ENCODE measurements around the gene ANKRD28.
A peak's percentile ranks its signal among the peaks of the same experiment; 100 is the strongest.
"Not testable (repeated sequence)": the region's sequence is repeated elsewhere in the genome, so short reads cannot be mapped to it uniquely, and the experiment has no call there.

Gene ANKRD28

DNA sequence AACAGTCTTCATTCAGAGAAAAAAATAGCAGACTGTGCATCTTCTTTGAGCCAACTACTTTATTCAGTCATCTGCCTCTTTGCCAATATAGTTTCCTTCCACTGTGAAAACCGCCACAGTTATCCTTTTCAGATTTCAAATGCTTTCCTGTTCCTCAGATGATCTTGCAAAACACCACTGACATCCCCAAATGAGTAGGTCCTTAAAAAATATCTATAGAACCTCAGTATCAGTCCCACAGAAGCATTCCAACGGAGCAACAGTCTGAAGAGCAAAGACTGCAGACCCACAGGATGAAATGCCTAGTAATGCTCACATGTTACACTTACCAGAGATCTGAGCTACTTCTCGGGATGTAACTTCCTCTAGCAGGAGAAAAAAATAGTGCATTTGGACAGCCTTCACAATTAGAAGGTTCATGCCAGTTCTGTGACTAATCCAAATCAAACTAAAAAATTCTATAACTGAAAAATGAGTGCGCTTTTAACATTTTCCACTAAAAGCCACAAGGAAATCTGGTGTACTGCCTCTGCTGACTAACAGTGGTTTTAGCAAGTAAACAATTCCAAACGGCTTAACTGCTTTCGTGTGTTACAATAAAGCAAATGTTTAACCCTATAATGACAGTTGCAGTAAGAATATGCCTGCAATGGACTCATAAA lies at the start of gene ANKRD28:
Gene ANKRD28 (minus strand): TSS at position 338 of the 662 bp plus-strand sequence. CDS start 1,458 bp downstream, outside the sequence.
- DNase-seq (ENCODE audit: low spot score): peak; percentile 71

DNA sequence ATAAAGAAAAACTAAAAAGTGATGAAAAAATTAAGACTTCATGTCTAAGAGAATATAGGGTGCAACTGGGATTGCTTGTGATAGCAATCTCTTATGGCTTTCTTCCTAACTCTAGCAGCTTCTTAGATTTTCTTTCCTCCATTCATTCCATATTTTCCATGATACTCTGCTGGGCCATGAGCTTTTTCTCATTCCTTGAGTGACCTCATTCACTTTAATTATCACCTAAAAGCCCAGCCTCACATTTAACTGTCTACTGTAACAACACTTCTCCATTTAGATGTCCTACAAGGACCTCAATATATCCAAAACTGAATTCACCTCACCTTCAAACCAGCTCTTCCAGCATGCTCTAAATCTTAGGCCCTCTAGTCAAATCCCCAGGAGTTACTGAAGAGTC lies 49.5 kb upstream of the ANKRD28 start:
- no peak for DNase-seq (ENCODE audit: low spot score)

DNA sequence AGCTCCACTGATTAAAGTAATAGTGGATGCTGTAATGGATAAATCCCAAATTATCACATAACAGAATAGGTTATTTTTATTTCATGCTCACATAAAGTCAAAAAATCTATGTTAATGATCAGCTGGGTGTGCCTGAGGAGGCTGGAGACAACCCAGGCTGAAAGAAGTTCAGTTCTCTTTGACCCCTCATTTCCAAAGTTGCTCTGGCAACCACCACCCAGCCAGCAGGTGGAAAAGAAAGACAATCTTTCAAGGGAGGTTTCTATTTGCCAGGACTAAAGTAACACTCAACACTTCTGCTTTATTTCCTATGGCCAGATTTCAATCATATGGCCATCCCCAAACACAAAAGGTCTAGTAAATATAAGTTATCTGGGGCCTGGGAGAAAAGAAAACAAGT lies 48.8 kb upstream of the ANKRD28 start:
- DNase-seq (ENCODE audit: low spot score): no peak

DNA sequence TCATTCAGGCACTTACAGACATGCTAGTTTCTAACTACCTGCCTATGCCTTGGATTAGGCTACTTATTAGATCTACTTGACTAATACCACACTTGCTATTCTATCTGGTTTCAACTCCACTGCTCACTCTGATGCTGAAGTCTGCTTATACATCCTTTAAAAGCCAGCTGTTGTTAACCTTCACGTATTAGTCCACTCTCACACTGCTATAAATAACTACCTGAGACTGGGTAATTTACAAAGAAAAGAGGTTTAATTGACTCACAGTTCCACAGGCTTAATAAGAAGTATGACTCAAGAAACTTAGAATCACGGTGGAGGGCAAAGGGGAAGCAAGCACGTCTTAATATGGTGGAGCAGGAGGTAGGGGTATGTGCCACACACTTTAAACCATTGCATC lies 47.7 kb upstream of the ANKRD28 start:
- no peak for DNase-seq (ENCODE audit: low spot score)

DNA sequence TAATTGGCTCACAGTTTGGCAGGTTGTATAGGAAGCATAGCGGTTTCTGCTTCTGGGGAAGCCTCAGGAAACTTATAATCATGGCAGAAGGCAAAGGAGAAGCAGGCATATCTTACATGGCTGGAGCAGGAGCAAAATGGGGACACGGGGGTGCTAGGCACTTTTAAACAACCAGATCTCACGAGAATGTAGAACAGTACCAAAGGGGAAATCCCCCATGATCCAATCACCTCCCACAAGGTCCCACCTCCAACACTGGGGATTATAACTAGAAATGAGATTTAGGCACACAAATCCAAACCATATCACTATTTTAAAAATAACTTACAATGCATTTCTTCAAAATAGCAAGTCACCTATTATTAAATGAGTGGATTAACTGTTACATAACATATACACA lies 47.1 kb upstream of the ANKRD28 start:
- no peak for DNase-seq (ENCODE audit: low spot score)

DNA sequence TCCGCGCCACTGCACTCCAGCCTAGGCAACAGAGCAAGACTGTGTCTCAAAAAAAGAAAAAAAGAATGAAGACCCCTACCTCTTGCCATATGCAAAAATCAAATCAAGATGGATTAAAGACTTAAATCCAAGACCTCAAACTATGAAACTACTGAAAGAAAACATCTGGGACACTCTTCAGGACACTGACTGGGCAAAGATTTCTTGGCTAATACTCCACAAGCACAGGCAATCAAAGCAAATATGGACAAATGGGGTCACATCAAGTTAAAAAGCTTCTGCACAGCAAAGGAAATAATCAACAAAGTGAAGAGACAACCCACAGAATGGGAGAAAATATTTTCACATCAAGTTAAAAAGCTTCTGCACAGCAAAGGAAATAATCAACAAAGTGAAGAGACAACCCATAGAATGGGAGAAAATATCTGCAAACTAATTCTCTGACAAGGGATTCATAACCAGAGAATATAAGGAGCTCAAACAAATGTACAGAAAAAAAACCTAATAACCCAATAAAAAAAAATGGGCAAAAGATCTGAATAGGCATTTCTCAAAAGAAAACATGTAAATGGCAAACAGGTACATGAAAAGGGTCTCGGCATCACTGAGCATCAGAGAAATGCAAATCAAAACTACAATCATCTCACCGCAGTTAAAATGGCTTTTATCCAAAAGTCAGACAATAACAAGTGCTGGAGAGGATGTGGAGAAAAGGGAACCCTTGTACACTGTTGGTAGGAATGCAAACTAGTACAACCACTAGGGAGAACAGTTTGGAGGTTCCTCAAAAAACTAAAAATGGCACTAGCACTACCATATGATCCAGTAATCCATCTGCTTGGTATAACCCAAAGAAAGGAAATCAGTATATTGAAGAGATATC lies 43.6 kb upstream of the ANKRD28 start:
- DNase-seq (ENCODE audit: low spot score): not testable (repeated sequence)

DNA sequence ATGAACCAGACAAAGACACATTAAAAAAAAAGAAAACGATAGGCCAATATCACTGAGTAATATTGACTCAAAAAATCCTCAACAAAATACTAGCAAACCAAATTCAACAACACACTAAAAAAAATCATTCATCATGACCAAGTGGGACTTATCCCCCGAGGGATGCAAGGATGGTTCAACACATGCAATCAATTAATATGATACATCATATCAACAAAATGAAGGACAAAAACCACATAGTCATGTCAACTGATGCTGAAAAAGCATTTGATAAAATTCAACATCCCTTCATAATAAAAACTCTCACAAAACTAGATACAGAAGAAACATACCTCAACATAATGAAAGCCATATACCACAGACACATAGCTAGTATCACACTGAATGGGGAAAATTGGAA lies 41.8 kb upstream of the ANKRD28 start:
- no peak for DNase-seq (ENCODE audit: low spot score)

DNA sequence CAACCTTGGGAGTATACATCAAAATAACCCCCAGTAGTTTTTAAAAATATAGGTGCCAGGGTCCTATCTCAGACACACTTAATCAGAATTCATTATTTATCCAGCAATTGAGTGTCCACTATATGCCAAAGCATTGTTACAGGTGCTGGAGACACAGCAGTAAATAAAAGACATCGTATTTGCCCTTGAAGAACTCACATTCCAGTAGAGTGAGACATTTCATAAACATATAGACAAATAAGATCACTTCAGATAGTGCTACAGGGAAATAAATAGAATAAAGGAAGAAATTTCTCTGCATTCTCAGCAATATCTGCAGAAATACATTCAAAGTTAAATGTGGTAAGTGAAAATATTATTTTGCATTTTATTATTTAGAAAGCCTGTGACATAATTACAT lies 34.1 kb upstream of the ANKRD28 start:
- no peak for DNase-seq (ENCODE audit: low spot score)

DNA sequence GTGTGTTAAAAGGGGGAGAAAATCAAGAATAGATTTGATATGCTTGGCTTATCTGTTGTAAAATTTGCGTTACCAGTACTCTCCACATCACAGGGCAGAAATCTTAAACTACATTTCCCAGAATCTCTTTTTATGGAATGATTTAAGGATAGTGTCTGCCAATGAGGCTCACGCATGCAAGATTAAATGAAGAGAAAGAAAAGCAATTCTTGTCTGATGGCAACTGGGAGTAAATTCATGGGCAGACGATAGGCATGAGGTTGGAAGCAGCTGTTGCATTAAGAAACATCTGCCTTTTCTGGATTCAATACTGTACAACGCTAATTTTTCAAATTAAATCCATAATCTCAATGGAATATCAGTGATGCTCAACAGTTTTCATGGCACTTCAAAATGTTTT lies 27.2 kb upstream of the ANKRD28 start:
- DNase-seq (ENCODE audit: low spot score): no peak

DNA sequence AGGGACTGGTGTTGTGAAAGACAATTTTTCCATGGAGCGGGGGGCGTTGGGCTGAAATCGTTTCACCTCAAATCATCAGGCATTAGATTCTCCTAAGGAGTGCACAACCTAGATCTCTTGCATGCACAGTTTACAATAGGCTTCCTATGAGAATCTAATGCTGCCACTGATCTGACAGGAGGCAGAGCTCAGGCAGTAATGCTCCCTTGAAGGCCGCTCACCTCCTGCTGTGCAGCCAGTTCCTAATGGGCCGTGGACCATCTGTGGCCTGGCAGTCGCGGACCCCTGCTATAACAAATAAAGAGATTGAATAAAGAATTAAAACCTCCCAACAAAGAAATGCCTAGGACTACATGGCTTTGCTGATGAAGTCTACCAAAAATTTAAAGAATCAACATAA lies 25.3 kb upstream of the ANKRD28 start:
- no peak for DNase-seq (ENCODE audit: low spot score)

DNA sequence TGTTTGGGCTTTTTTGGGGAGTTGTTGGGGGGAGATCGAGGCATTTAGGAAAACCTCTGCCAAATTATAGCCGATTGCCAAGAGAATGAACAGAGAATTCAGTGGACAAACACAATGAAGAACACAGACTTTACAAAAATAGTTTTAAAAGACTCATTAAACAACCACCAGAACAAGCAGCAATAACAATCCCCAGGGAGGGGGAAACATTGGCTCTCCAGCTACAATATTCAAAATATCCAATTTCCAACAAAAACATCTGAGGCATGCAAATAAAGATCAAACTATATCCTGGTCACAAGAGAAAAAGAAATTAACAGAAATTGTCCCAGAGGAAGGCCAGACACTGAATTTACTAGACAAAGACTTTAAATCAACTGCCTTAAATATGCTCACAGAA lies 24.5 kb upstream of the ANKRD28 start:
- no peak for DNase-seq (ENCODE audit: low spot score)

DNA sequence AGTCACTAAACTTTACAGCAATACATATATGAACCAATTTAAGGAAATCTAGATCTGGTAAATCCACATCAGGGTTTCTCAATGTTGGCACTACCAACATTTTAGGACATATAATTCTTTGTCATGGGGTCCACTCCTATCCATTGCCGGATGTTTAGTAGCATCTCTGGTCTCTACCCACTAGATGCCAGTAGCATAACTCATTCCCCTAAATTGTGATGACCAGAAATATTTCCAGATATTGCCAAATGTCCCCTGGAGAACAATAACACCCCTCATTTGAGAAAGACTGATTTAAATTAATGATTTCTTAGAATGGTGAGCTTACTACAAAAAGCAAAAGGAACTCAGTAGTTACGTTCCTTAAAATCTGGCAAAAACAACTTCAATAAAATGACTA lies 23.1 kb upstream of the ANKRD28 start:
- DNase-seq (ENCODE audit: low spot score): peak; percentile 25

DNA sequence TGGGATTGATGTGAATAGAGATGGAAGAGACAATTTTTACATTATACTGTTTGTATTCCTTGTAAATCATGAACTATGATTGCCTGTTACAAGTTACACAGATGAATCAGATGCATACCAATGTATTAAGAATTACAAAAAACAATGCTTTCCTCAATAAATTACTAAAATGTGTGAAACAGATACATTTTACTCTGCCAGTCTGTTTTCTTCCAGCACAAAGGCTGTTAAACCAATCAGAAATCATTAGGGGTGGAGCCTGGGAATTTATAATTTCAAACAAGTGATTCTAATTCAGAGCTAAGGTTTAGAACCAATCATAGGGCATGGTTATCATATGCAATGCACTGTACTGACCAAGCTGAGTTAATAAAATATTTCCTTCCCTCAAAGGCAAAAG lies 21.8 kb upstream of the ANKRD28 start:
- DNase-seq (ENCODE audit: low spot score): peak; percentile 33

DNA sequence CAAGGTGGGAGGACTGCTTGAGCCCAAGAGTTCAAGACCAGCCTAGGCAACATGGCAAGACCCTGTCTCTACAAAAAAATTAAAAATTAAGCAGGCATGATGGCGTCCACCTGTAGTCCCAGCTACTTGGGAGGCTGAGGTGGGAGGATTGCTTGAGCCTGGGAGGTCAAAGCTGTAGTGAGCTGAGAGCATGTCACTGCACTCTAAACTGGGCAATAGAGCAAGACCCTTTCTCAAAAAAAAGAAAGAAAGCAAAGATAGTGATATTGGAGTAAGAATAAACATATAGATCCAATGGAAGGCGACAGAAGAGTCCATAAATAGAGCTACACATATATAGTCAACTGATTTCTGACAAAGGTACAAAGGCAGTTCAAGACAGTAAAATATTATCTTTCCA lies 21.3 kb upstream of the ANKRD28 start:
- no peak for DNase-seq (ENCODE audit: low spot score)

DNA sequence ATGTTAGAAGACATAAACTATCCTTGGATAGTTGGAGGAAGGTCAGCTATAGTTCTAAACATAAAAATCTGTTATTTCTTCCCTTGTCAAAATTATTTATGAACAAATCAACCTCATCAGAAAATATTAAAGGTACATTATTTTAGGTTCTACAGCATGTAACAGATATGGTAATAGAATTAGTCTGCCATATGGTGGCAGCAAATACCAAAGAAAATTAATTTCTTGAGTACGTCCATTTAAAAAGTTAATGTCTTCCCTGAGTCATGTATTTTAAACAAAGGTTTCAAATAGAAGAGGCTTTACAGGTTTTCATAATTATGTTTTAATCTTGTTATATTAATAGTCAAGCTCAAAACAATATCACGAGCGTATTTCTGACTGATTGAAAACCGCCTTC lies 17.9 kb upstream of the ANKRD28 start:
- DNase-seq (ENCODE audit: low spot score): peak; percentile 51

DNA sequence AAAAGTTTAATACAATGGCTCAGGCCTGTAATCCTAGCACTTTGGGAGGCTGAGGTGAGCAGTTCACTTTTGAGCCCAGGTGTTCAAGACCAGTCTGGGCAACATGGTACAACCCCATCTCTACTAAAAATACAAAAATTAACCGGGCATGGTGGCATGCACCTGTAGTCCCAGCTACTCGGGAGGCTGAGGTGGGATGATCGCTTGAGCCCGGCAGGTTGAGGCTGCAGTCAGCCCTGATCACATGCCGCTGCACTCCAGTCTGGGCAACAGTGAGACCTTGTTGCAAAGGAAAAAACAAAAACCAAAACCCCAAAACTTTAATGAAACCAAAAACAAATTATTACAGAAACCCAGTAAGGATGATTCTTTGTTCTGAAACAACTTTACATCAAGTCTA lies 15.3 kb upstream of the ANKRD28 start:
- not testable (repeated sequence) for DNase-seq (ENCODE audit: low spot score)

DNA sequence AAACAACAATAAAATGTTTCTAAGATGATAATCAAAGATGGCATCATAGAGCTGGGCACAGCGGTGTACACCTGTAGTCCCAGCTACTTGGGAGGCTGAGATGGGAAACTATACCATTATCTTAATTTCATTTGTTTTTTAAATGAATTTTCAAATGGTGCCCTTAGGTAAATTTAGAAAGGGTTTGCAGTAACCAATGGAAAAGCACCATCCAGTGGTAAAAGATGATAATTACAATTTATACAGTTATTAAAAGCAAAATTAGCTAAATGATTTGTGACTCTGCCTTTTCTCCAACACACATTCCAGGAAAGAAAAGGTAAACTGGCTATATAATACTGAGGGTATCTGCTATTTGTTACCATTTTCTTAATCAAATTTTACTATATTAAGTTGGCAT lies 14.4 kb upstream of the ANKRD28 start:
- peak; percentile 52 for DNase-seq (ENCODE audit: low spot score)

DNA sequence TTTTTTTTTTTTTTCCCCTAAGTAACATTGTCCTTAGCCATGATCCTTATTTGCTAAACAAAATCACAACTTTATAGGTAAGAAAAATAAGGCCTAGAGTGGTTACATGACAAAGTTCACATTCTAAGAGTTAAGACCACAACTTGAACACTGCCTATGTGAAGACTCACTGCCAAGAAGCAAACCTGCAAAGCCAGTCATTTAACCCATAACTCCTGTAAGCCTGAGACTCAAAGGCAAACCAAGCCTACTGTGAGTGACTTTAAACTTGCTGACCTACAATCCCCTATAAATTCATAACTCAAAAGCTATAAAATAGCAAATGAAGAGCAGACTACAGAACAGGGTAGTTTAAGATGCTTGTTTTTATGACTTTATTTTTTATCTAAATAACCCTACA lies 12.9 kb upstream of the ANKRD28 start:
- no peak for DNase-seq (ENCODE audit: low spot score)

DNA sequence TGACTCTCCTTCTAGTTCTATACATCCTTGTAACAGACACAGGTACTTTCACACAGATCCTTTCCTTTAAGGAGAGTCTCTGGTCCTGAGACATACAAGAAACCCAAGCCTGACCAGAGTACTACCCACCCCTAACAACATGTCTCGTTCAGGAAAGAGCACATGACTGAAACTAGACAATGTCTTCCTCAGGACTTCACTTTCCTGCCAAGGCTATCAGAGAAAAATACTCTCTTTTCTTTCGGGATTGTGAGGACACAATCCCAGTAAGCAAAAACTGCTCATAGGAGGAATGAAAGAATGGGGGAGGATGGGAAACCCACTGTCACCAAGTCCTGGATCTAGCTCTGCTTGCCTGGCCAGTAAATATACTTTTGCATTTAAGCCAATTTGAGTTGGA lies 11.5 kb upstream of the ANKRD28 start:
- no peak for DNase-seq (ENCODE audit: low spot score)

DNA sequence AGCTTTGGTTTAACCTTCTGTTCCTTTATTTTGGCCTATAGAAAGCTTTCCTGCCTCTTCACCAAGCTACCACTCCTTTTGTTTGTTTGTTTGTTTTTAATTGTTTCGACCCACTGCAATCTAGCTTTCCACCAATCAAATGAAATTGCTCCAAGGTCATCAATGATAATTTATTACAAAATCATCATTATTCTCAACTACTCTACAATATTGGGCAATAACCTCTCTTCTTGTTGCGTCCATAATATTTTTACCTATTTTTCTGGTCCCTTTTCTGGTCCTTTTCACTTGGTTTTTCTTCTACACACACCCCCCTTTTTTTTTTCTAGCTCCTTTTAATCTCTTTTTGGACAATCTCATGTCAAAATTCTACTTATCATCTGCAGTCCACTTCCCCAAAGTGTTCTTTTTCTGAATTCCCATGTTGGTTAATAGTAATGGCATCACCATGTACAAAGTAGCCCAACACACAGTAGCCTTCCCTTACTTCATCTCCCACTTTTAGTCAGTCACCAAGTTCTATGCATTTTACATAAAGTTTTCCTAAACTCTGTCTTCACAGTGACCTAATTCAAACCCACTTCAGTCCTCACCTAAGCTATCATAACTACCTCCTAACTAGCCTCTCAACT lies 11.0 kb upstream of the ANKRD28 start:
- DNase-seq (ENCODE audit: low spot score): no peak

DNA sequence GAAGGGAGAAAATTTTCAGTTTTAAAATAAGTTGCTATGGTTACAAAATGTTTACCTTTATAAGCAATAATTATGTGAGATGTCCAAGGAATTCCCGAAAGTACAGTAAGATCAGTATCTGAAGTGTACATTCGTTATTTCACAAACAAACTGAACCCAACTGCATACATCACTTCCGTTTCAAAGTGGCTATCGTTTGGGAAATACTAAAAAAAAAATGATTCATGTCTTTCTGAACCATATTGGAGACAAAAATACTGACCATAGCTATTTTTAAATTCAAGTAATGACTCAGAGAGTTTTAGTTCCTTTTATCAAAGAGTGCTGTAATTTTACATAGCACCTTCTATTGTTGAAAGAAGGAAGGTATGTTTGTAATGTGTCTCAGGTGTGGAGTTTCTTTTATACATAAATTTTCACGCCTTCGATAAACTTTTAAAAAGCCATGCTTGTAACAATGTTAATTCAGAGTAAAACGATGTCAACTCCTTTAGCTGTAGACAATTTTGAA lies 8.0 kb upstream of the ANKRD28 start:
- DNase-seq (ENCODE audit: low spot score): no peak

DNA sequence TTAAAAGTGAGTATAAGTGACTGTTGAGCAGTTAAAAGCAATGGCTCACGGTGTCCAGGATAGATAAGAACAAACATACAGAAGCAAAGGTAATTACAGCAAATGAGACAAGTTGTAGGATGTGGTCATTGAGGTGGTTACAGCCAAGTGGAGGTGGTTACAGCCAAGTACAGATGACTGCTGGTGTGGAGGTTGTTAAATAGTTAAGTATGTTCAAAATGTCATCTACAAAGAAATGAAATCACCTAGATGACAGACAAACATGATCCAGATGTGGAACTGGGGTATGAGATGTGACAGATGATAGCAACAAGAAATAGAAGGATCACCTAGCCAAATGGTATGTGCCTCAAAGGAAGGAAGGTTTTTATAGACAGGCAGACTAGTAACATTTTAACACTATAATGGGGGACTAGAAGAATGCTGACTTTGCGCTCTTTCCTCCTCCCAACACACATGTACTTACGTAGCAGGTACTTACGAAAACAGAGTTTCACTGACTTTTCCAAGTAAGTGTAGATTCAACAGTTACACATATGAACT lies 6.8 kb upstream of the ANKRD28 start:
- DNase-seq (ENCODE audit: low spot score): no peak

DNA sequence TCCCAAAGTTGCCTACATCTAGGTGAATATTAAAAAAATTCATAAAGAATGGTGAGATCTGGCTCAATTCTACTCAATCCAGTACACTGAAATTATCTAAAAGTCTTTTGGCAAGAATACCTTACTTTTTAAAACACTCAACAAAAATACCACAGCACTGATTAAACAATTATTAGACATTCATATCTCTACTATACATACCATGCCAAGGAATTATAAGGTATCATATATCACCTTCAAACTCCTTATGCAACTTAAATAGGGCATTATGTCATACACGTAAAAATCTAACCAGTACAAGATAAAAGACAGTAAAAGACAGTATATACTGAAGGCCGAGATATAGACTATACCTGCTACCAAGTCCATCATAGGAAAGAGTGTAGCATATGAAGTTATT lies 6.1 kb upstream of the ANKRD28 start:
- no peak for DNase-seq (ENCODE audit: low spot score)

Data from AG08395 (cell line).